ENCODE measurements around the gene SIT1.

The SIT1 gene

GRCh38 chr9:35681341-35682002 is 30.7 kb upstream of the SIT1 start:
- Histone ChIP-seq H3K4me1 (ENCODE audit: control insufficient read depth, insufficient read depth, low read length) (no peaks in the 10 kb centered on the region), H3K36me3 (ENCODE audit: control insufficient read depth in 2 of 2, insufficient read depth in 1 of 2, low read length in 2 of 2) (peaks cover 0 to 32% of the 10 kb centered on the region in 2 experiments; a peak in 1 of 3 replicates), H3K27ac (ENCODE audit: extremely low read depth, low read depth, low read length) (no peak overlapping the region), H3K9me3 (ENCODE audit: control insufficient read depth, insufficient read depth, low read depth, low read length) (no peaks in the 10 kb centered on the region), H3K4me3 (ENCODE audit: low read depth, low read length) (no peak overlapping the region)
- POLR2A ChIA-PET, result interaction anchor here (1.2 kb wide), 1 partner anchor 9 kb away, joined by 4 read pairs; no protein-coding TSS in a partner anchor
- CTCF ChIA-PET, result no interaction called here
- TF ChIP-seq ZSCAN4 (tag by site-specific recombination; IDR thresholded peaks at IDR 0.05), result 0 out of 2 replicates have a peak, but pooled peaks have one; percentile 25
- TF ChIP-seq ZNF529 (tag by site-specific recombination; IDR thresholded peaks at IDR 0.05; ENCODE audit: insufficient replicate concordance), result no peak

- ChIA-PET CTCF (interaction anchor here (0.6 to 1.6 kb wide), 3 partner anchors 16 to 50 kb away, joined by 3 to 14 read pairs (median 3); no protein-coding TSS in a partner anchor), POLR2A (interaction anchor here (0.9 to 1.5 kb wide), 3 partner anchors 10 to 48 kb away, joined by 3 to 4 read pairs (median 4); no protein-coding TSS in a partner anchor)
- H3K36me3 ChIP-seq (ENCODE audit: control insufficient read depth in 2 of 2, insufficient read depth in 1 of 2, low read length in 2 of 2), result peaks cover 0 to 31% of the 10 kb centered on the region in 2 experiments; a peak in 1 of 3 replicates
- H3K4me1 ChIP-seq (ENCODE audit: control insufficient read depth, insufficient read depth, low read length), result no peaks in the 10 kb centered on the region
- H3K27ac ChIP-seq (ENCODE audit: extremely low read depth, low read depth, low read length), result no peak overlapping the region
- no peak overlapping the region for H3K4me3 ChIP-seq (ENCODE audit: low read depth, low read length)
- TF ChIP-seq ZNF324 (tag by site-specific recombination; IDR thresholded peaks at IDR 0.05) (no peak), ZNF670 (tag by site-specific recombination; IDR thresholded peaks at IDR 0.05; ENCODE audit: low read depth) (no peak), ZNF473 (tag by site-specific recombination; IDR thresholded peaks at IDR 0.05) (no peak), MYNN (tag by site-specific recombination; IDR thresholded peaks at IDR 0.05; ENCODE audit: borderline replicate concordance) (no peak), ZNF791 (tag by site-specific recombination; IDR thresholded peaks at IDR 0.05) (no peak), ZNF513 (tag by site-specific recombination; IDR thresholded peaks at IDR 0.05) (no peak), HOXC10 (CRISPR knock-in tag; IDR thresholded peaks at IDR 0.05) (no peak), ZBTB1 (tag by site-specific recombination; IDR thresholded peaks at IDR 0.05) (no peak)
- no peaks in the 10 kb centered on the region for H3K9me3 ChIP-seq (ENCODE audit: control insufficient read depth, insufficient read depth, low read depth, low read length)
Measured at GRCh38 chr9:35680331-35681105, 29.8 kb upstream of the SIT1 start.

GRCh38 chr9:35679766-35680330 is 29.1 kb upstream of the SIT1 start:
- Histone ChIP-seq H3K36me3 (ENCODE audit: control insufficient read depth in 2 of 2, insufficient read depth in 1 of 2, low read length in 2 of 2) (peaks cover 0 to 24% of the 10 kb centered on the region in 2 experiments; a peak in 1 of 3 replicates), H3K27ac (ENCODE audit: extremely low read depth, low read depth, low read length) (no peak overlapping the region), H3K4me3 (ENCODE audit: low read depth, low read length) (no peak overlapping the region), H3K9me3 (ENCODE audit: control insufficient read depth, insufficient read depth, low read depth, low read length) (no peaks in the 10 kb centered on the region), H3K4me1 (ENCODE audit: control insufficient read depth, insufficient read depth, low read length) (no peaks in the 10 kb centered on the region)
- ChIA-PET CTCF (interaction anchor here (0.6 to 1.6 kb wide), 3 partner anchors 12 to 51 kb away, joined by 3 to 14 read pairs (median 3); no protein-coding TSS in a partner anchor), POLR2A (interaction anchor here (0.9 to 1.5 kb wide), 3 partner anchors 11 to 49 kb away, joined by 3 to 4 read pairs (median 4); no protein-coding TSS in a partner anchor)
- TF ChIP-seq ZNF398 (tag by site-specific recombination; IDR thresholded peaks at IDR 0.05) (no peak), ZBTB49 (tag by site-specific recombination; IDR thresholded peaks at IDR 0.05; ENCODE audit: low read depth) (no peak), ZNF549 (tag by site-specific recombination; IDR thresholded peaks at IDR 0.05) (no peak), ZNF580 (tag by site-specific recombination; IDR thresholded peaks at IDR 0.05) (no peak), OSR2 (tag by site-specific recombination; IDR thresholded peaks at IDR 0.05) (no peak), ZNF121 (tag by site-specific recombination; IDR thresholded peaks at IDR 0.05) (no peak), ZNF157 (tag by site-specific recombination; IDR thresholded peaks at IDR 0.05) (no peak), ATF2 (tag by site-specific recombination; IDR thresholded peaks at IDR 0.05; ENCODE audit: low read depth) (no peak)
